ENCODE measurements around the gene ACBD5.
"Not testable (repeated sequence)": the region's sequence is repeated elsewhere in the genome, so short reads cannot be mapped to it uniquely, and the experiment has no call there.

Gene ACBD5

GRCh38 chr10:27240212-27241009 is at the start of gene ACBD5:
Gene ACBD5, minus strand, starts transcription at chr10:27240797. Its CDS starts 109 bp downstream, at chr10:27240688.
- DNase-seq (ENCODE audit: low read depth in 2 of 2, low spot score in 1 of 2), result peak in 1 of 2 donors; percentile 39

GRCh38 chr10:27285093-27285492 is 44.5 kb upstream of the ACBD5 start:
- DNase-seq (ENCODE audit: low read depth in 2 of 2, low spot score in 1 of 2), result no peak

GRCh38 chr10:27276581-27276980 is 36.0 kb upstream of the ACBD5 start:
- DNase-seq (ENCODE audit: low read depth in 2 of 2, low spot score in 1 of 2), result no peak

- not testable (repeated sequence) for DNase-seq (ENCODE audit: low read depth in 2 of 2, low spot score in 1 of 2)
These were observed 25.4 kb upstream of the ACBD5 start for GRCh38 chr10:27266025-27266424.

- not testable (repeated sequence) for DNase-seq (ENCODE audit: low read depth in 2 of 2, low spot score in 1 of 2)
These were observed 22.2 kb upstream of the ACBD5 start for GRCh38 chr10:27262788-27263187.

- no peak for DNase-seq (ENCODE audit: low read depth in 2 of 2, low spot score in 1 of 2)
These were observed 18.5 kb upstream of the ACBD5 start for GRCh38 chr10:27258838-27259812.

GRCh38 chr10:27258492-27258837 is 17.9 kb upstream of the ACBD5 start:
- DNase-seq (ENCODE audit: low read depth in 2 of 2, low spot score in 1 of 2), result no peak

- no peak for DNase-seq (ENCODE audit: low read depth in 2 of 2, low spot score in 1 of 2)
These were observed 15.9 kb upstream of the ACBD5 start for GRCh38 chr10:27256299-27257189.

- no peak for DNase-seq (ENCODE audit: low read depth in 2 of 2, low spot score in 1 of 2)
These were observed 13.0 kb upstream of the ACBD5 start for GRCh38 chr10:27253576-27253975.

- DNase-seq (ENCODE audit: low read depth in 2 of 2, low spot score in 1 of 2), result peak in 1 of 2 donors; percentile 63
These were observed 11.8 kb upstream of the ACBD5 start for GRCh38 chr10:27252267-27253000.

GRCh38 chr10:27251554-27251953 is 11.0 kb upstream of the ACBD5 start:
- no peak for DNase-seq (ENCODE audit: low read depth in 2 of 2, low spot score in 1 of 2)

GRCh38 chr10:27248215-27248614 is 7.6 kb upstream of the ACBD5 start:
- DNase-seq (ENCODE audit: low read depth in 2 of 2, low spot score in 1 of 2), result no peak

- no peak for DNase-seq (ENCODE audit: low read depth in 2 of 2, low spot score in 1 of 2)
These were observed 6.8 kb upstream of the ACBD5 start for GRCh38 chr10:27247441-27247840.

- no peak for DNase-seq (ENCODE audit: low read depth in 2 of 2, low spot score in 1 of 2)
These were observed 6.4 kb upstream of the ACBD5 start for GRCh38 chr10:27247006-27247405.

- DNase-seq (ENCODE audit: low read depth in 2 of 2, low spot score in 1 of 2), result no peak
These were observed 5.2 kb upstream of the ACBD5 start for GRCh38 chr10:27245836-27246235.

- DNase-seq (ENCODE audit: low read depth in 2 of 2, low spot score in 1 of 2), result no peak
These were observed 4.4 kb upstream of the ACBD5 start for GRCh38 chr10:27244976-27245375.

- peak in 1 of 2 donors; percentile 54 for DNase-seq (ENCODE audit: low read depth in 2 of 2, low spot score in 1 of 2)
These were observed 2.5 kb upstream of the ACBD5 start for GRCh38 chr10:27242951-27243551.

GRCh38 chr10:27242473-27242950 is 1.9 kb upstream of the ACBD5 start:
- no peak for DNase-seq (ENCODE audit: low read depth in 2 of 2, low spot score in 1 of 2)

- DNase-seq (ENCODE audit: low read depth in 2 of 2, low spot score in 1 of 2), result peak; percentile 68 to 75
These were observed 1.3 kb upstream of the ACBD5 start for GRCh38 chr10:27241652-27242472.
